ENCODE results near the gene PHACTR2. TPM values are rescaled to one million over a fixed set of nuclear protein-coding genes. Genes with fewer than 3 reads are reported as not detected.

PHACTR2 gene
- total and polyA plus RNA-seq, 2 of the 13 experiments (the other 11 are each of a cell fraction or from before 2014, with no cell fraction given) = 11.3 to 28.2 TPM

DNA sequence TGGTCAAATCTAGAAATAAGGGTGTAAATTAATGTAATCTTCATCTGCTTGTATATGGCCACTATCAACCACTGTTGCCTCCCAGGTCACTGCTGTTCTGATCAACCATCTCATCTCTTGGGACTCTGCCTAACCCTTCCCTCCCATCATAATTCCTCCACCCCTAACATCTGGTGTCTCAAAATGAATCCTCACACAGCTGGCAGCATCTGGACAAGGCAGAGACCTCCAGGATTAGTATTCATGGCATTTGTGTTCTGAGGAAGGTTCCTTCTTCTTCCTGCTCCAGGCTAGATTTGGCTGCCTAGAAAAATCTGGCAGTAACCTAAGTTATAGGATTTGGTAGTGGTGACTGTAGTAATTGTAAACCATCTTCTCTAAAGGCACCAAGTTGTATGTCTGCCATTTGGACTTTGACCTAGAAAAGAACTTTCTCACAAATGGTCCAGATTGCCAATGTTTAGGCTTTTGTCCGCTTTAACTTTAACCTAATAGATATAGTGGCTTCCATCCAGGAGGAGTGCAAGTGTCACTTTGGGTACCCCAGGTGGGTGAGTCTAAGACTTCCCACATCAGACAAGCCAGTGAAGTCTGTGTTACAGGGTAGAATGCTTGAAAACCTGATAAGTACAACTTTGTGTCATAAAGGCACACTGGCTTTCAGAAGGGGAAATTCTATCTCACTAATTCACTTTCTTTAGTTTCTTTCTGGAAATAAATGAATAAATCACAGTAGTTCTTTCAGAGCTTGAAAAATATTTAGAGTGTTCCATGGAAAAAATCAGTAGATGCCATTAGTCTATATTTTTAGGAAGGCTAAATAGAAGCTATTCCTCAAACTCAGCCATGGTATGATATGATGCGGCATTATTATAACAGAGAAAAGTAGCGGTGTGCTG is 3.0 kb upstream of the PHACTR2 start:
- Histone ChIP-seq H3K27ac (ENCODE audit: extremely low read length, insufficient read depth, low read length) (no peak overlapping the region), H3K79me2 (ENCODE audit: insufficient read depth, low read length) (peaks cover 15% of the 10 kb centered on the region), H3K4me2 (ENCODE audit: low read depth, low read length) (peak overlapping the region; percentile 25), H3K4me1 (ENCODE audit: insufficient read depth, low read length) (peaks cover 61% of the 10 kb centered on the region), H2AFZ (ENCODE audit: low read length) (no peak overlapping the region), H3K9ac (ENCODE audit: insufficient read depth, low read depth, low read length) (no peak overlapping the region), H4K20me1 (ENCODE audit: insufficient read depth, low read length) (no peaks in the 10 kb centered on the region), H3K4me3 (replicated peaks in 1 of 3; ENCODE audit: insufficient read depth in 1 of 3, low read depth in 2 of 3, low read length in 3 of 3) (no peak overlapping the region), H3K27me3 (ENCODE audit: control insufficient read depth in 1 of 2, insufficient read depth in 2 of 2, low read length in 2 of 2) (no peaks in the 10 kb centered on the region), H3K9me3 (ENCODE audit: low read length) (no peaks in the 10 kb centered on the region), H3K36me3 (replicated peaks in 1 of 2; ENCODE audit: control insufficient read depth in 1 of 2, insufficient read depth in 2 of 2, low read length in 2 of 2) (no peaks in the 10 kb centered on the region)
- DNase-seq (ENCODE audit: low spot score) (peak; percentile 49), FAIRE-seq (no peak), ATAC-seq (no peak)
- no TSS peak for BruUV-seq (replicated peaks)
- in situ Hi-C loops (cut with HindIII; ENCODE audit: extremely low pct_ligation_motif_present, low pct_unique_long_range_greater_than_20kb) = loop anchor here (5.0 kb wide), 1 partner anchor 168 kb away; the partner anchor contains the start of gene LTV1
- WGBS (ENCODE audit: low lambda C conversion rate) = 39% methylated on average over 3 of the region's 3 CpGs
- CTCF ChIA-PET (ENCODE audit: low intra/inter-chr PET ratio, low total read pairs) = no interaction called here
- intact Hi-C loops (cut with micrococcal nuclease; ENCODE audit: unreplicated experiment) = loop anchor here (5.0 kb wide), 1 partner anchor 168 kb away; the partner anchor contains the start of gene LTV1
- 0 out of 2 replicates have a peak, but pooled peaks have one; percentile 46 for TF ChIP-seq ZNF644 (CRISPR knock-in tag; IDR thresholded peaks at IDR 0.05; ENCODE audit: low read depth)
- 0 out of 2 replicates have a peak, but pooled peaks have one; percentile 1 for TF ChIP-seq SAP130 (CRISPR knock-in tag; IDR thresholded peaks at IDR 0.05; ENCODE audit: low read depth)
- no peak for TF ChIP-seq ZNF563 (CRISPR knock-in tag; IDR thresholded peaks at IDR 0.05)
- TF ChIP-seq, protein P1, sequence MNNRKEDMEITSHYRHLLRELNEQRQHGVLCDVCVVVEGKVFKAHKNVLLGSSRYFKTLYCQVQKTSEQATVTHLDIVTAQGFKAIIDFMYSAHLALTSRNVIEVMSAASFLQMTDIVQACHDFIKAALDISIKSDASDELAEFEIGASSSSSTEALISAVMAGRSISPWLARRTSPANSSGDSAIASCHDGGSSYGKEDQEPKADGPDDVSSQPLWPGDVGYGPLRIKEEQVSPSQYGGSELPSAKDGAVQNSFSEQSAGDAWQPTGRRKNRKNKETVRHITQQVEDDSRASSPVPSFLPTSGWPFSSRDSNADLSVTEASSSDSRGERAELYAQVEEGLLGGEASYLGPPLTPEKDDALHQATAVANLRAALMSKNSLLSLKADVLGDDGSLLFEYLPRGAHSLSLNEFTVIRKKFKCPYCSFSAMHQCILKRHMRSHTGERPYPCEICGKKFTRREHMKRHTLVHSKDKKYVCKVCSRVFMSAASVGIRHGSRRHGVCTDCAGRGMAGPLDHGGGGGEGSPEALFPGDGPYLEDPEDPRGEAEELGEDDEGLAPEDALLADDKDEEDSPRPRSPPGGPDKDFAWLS (CRISPR knock-in tag; IDR thresholded peaks at IDR 0.05; ENCODE audit: borderline replicate concordance) = no peak
- no peak for TF ChIP-seq RBFOX2 (IDR thresholded peaks at IDR 0.05; ENCODE audit: low read depth, low read length)
- TF ChIP-seq, protein P2, sequence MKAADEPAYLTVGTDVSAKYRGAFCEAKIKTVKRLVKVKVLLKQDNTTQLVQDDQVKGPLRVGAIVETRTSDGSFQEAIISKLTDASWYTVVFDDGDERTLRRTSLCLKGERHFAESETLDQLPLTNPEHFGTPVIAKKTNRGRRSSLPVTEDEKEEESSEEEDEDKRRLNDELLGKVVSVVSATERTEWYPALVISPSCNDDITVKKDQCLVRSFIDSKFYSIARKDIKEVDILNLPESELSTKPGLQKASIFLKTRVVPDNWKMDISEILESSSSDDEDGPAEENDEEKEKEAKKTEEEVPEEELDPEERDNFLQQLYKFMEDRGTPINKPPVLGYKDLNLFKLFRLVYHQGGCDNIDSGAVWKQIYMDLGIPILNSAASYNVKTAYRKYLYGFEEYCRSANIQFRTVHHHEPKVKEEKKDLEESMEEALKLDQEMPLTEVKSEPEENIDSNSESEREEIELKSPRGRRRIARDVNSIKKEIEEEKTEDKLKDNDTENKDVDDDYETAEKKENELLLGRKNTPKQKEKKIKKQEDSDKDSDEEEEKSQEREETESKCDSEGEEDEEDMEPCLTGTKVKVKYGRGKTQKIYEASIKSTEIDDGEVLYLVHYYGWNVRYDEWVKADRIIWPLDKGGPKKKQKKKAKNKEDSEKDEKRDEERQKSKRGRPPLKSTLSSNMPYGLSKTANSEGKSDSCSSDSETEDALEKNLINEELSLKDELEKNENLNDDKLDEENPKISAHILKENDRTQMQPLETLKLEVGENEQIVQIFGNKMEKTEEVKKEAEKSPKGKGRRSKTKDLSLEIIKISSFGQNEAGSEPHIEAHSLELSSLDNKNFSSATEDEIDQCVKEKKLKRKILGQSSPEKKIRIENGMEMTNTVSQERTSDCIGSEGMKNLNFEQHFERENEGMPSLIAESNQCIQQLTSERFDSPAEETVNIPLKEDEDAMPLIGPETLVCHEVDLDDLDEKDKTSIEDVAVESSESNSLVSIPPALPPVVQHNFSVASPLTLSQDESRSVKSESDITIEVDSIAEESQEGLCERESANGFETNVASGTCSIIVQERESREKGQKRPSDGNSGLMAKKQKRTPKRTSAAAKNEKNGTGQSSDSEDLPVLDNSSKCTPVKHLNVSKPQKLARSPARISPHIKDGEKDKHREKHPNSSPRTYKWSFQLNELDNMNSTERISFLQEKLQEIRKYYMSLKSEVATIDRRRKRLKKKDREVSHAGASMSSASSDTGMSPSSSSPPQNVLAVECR (CRISPR knock-in tag; IDR thresholded peaks at IDR 0.05; ENCODE audit: borderline replicate concordance) = no peak
- TF ChIP-seq ZSCAN29 (CRISPR knock-in tag; conservative IDR thresholded peaks at IDR 0.05) = no peak
- no peak for TF ChIP-seq IKZF4 (CRISPR knock-in tag; IDR thresholded peaks at IDR 0.05; ENCODE audit: borderline replicate concordance, low read depth, not compliant biosample characterization)
- TF ChIP-seq MTF1 (CRISPR knock-in tag; IDR thresholded peaks at IDR 0.05) = no peak
- TF ChIP-seq IRF2 (CRISPR knock-in tag; IDR thresholded peaks at IDR 0.05) = peak; percentile 13; the same call in 1 of the 2 replicates
- TF ChIP-seq SOX13 (IDR thresholded peaks at IDR 0.05) = no peak
- TF ChIP-seq SOX13 (CRISPR knock-in tag; conservative IDR thresholded peaks at IDR 0.05 in 1 of 2, IDR thresholded peaks at IDR 0.05 in 1 of 2) = peak in 1 of 2 experiments; percentile 46; a peak in 2 of 4 replicates
- peak; percentile 65 for TF ChIP-seq HNF4A (CRISPR knock-in tag; IDR thresholded peaks at IDR 0.05)
- peak; percentile 69; the same call in 1 of the 2 replicates for TF ChIP-seq PPARG (CRISPR knock-in tag; conservative IDR thresholded peaks at IDR 0.05)
- POLR2A ChIA-PET = interaction anchor here (2.6 kb wide), 1 partner anchor 168 kb away, joined by 10 read pairs; the partner anchor contains the start of gene LTV1

Measured in HepG2 (cell line).